ENCODE results near the gene RASSF1. TPM values are rescaled to one million over a fixed set of nuclear protein-coding genes. Genes with fewer than 3 reads are reported as not detected.

RASSF1 gene
- total and polyA plus RNA-seq, 2 of the 4 experiments (the other 2 are of a cell fraction): 17.4 to 53.4 TPM

DNA sequence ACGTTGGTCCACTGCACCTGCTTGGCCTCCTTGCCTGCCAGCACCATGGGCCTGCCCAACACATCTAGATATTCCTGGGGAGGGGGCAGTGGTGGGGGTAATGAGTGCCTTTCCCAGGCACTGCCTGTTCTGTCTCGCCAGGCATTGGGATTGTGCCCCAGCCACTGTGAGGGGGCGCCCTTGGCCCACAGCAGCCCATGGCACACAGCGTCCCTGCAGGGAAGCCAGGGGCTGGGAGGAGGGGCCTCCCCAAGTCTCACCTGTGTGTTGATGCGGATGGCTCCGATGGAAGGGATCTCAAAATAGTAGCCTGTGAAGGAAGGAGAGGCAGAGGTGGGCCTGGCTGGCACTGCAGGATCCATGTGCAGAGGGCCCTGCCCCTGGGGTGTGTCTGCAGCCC, 37.4 kb upstream of the RASSF1 start:
- no TSS peak for BruUV-seq (replicated peaks)
- dilution Hi-C loops (cut with HindIII; ENCODE audit: low sequenced_read_pairs, unreplicated experiment): no loop called here
- H3K56ac ChIP-seq (ENCODE audit: extremely low read depth, insufficient read depth, low read length): no peak overlapping the region
- H3K27ac ChIP-seq (ENCODE audit: insufficient read depth, low read length): no peak overlapping the region
- H3K4ac ChIP-seq (ENCODE audit: low read depth, low read length): no peak overlapping the region
- no peak overlapping the region for H3K4me3 ChIP-seq (ENCODE audit: insufficient read depth, low read depth, low read length)
- H3K9ac ChIP-seq (ENCODE audit: low read depth, low read length): no peak overlapping the region
- H3K79me1 ChIP-seq (ENCODE audit: low read depth in 1 of 2, low read length in 2 of 2): no peaks in the 10 kb centered on the region
- no CpG with 5 or more reads among the region's 6 CpGs for WGBS, 2 experiments (ENCODE audit: extremely low coverage in 2 of 2, insufficient read length in 1 of 2)
- H3K36me3 ChIP-seq (ENCODE audit: control insufficient read depth, insufficient read depth, low read length): no peaks in the 10 kb centered on the region
- H3K9me3 ChIP-seq (ENCODE audit: control insufficient read depth, insufficient read depth, low read length): no peaks in the 10 kb centered on the region
- H4K20me1 ChIP-seq (ENCODE audit: insufficient read depth, low read length): no peaks in the 10 kb centered on the region
- in situ Hi-C loops (cut with MboI; ENCODE audit: low sequenced_read_pairs): no loop called here
- no peak overlapping the region for H4K5ac ChIP-seq (ENCODE audit: low read depth, low read length)
- H2BK20ac ChIP-seq (ENCODE audit: low read depth, low read length): no peak overlapping the region
- H3K27me3 ChIP-seq (ENCODE audit: control insufficient read depth, insufficient read depth, low read length): peaks cover 27% of the 10 kb centered on the region
- no peak for DNase-seq
- ATAC-seq (ENCODE audit: low read depth): no peak
- no peak overlapping the region for H3K14ac ChIP-seq (replicated peaks; ENCODE audit: low read depth, low read length)
- H4K91ac ChIP-seq (ENCODE audit: insufficient read depth, low read depth, low read length): no peak overlapping the region
- H2AK9ac ChIP-seq (replicated peaks; ENCODE audit: low read depth, low read length, poor library complexity): no peak overlapping the region
- no peak overlapping the region for H4K8ac ChIP-seq (ENCODE audit: low read depth in 2 of 2, low read length in 2 of 2)
- no peak overlapping the region for H3K18ac ChIP-seq (ENCODE audit: low read depth, low read length)
- H2BK15ac ChIP-seq (ENCODE audit: low read depth, low read length): no peak overlapping the region
- no peak overlapping the region for H2AK5ac ChIP-seq (ENCODE audit: low read depth, low read length)
- intact Hi-C loops (cut with micrococcal nuclease): no loop called here
- H2AFZ ChIP-seq (replicated peaks; ENCODE audit: low read length, poor library complexity): no peak overlapping the region
- H2BK120ac ChIP-seq (ENCODE audit: low read depth, low read length): no peak overlapping the region
- H2BK5ac ChIP-seq (ENCODE audit: low read depth, low read length, poor library complexity, severe bottlenecking): no peak overlapping the region
- no peaks in the 10 kb centered on the region for H3K4me1 ChIP-seq (ENCODE audit: control insufficient read depth, insufficient read depth, low read length)
- POLR2A ChIA-PET (ENCODE audit: unreplicated experiment): no interaction called here
- CTCF ChIA-PET: no interaction called here
- no peak for TF ChIP-seq MAFK (IDR thresholded peaks at IDR 0.05; ENCODE audit: low read depth, low read length)
- TF ChIP-seq MAZ (IDR thresholded peaks at IDR 0.05; ENCODE audit: borderline replicate concordance, low read depth, low read length): no peak
- TF ChIP-seq, protein P1, sequence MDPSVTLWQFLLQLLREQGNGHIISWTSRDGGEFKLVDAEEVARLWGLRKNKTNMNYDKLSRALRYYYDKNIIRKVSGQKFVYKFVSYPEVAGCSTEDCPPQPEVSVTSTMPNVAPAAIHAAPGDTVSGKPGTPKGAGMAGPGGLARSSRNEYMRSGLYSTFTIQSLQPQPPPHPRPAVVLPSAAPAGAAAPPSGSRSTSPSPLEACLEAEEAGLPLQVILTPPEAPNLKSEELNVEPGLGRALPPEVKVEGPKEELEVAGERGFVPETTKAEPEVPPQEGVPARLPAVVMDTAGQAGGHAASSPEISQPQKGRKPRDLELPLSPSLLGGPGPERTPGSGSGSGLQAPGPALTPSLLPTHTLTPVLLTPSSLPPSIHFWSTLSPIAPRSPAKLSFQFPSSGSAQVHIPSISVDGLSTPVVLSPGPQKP (IDR thresholded peaks at IDR 0.05; ENCODE audit: borderline replicate concordance, low read depth, low read length): no peak
- TF ChIP-seq, protein P2, sequence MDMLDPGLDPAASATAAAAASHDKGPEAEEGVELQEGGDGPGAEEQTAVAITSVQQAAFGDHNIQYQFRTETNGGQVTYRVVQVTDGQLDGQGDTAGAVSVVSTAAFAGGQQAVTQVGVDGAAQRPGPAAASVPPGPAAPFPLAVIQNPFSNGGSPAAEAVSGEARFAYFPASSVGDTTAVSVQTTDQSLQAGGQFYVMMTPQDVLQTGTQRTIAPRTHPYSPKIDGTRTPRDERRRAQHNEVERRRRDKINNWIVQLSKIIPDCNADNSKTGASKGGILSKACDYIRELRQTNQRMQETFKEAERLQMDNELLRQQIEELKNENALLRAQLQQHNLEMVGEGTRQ (IDR thresholded peaks at IDR 0.05; ENCODE audit: low read depth, low read length): no peak
- TF ChIP-seq CTCF (conservative IDR thresholded peaks at IDR 0.05; ENCODE audit: low read depth, low read length): no peak
- TF ChIP-seq FOS (IDR thresholded peaks at IDR 0.05; ENCODE audit: low read depth, low read length): no peak
- TF ChIP-seq BHLHE40 (IDR thresholded peaks at IDR 0.05; ENCODE audit: low read depth, low read length): no peak
- TF ChIP-seq CHD1 (IDR thresholded peaks at IDR 0.05; ENCODE audit: low read depth, low read length): no peak
- no peak for TF ChIP-seq RAD21 (IDR thresholded peaks at IDR 0.05; ENCODE audit: low read length)
- TF ChIP-seq POLR2A (IDR thresholded peaks at IDR 0.05; ENCODE audit: low read depth, low read length): no peak
- TF ChIP-seq CEBPB (IDR thresholded peaks at IDR 0.05; ENCODE audit: low read depth, low read length): no peak
- no peaks in the 10 kb centered on the region for H3K9me1 ChIP-seq (ENCODE audit: insufficient read depth, low read length)
- no peak overlapping the region for H3K23ac ChIP-seq (ENCODE audit: low read depth, low read length)
- no peak overlapping the region for H3K4me2 ChIP-seq (ENCODE audit: low read depth, low read length)

Data from IMR-90 (cell line).